Measurements from ENCODE around the gene PHF3.

PHF3 gene

GRCh38 chr6:63759605-63760105 lies 124.1 kb downstream of the PHF3 start:
- H3K4me1 ChIP-seq (ENCODE audit: control insufficient read depth, insufficient read depth, low read length) = no peaks in the 10 kb centered on the region
- no peaks in the 10 kb centered on the region for H3K9me3 ChIP-seq (ENCODE audit: control insufficient read depth, low read length)
- no peaks in the 10 kb centered on the region for H3K36me3 ChIP-seq (ENCODE audit: control insufficient read depth, insufficient read depth, low read length)
- no peaks in the 10 kb centered on the region for H3K27me3 ChIP-seq (ENCODE audit: control insufficient read depth, insufficient read depth, low read length, poor library complexity, severe bottlenecking)
- H3K27ac ChIP-seq (ENCODE audit: insufficient read depth, low read depth, low read length, poor library complexity, severe bottlenecking) = no peak overlapping the region
- no peak overlapping the region for H3K4me3 ChIP-seq (ENCODE audit: insufficient read depth, low read depth, low read length)

GRCh38 chr6:63760199-63760598 lies 124.6 kb downstream of the PHF3 start:
- H3K4me3 ChIP-seq (ENCODE audit: insufficient read depth, low read depth, low read length) = no peak overlapping the region
- no peaks in the 10 kb centered on the region for H3K36me3 ChIP-seq (ENCODE audit: control insufficient read depth, insufficient read depth, low read length)
- H3K27me3 ChIP-seq (ENCODE audit: control insufficient read depth, insufficient read depth, low read length, poor library complexity, severe bottlenecking) = no peaks in the 10 kb centered on the region
- no peaks in the 10 kb centered on the region for H3K4me1 ChIP-seq (ENCODE audit: control insufficient read depth, insufficient read depth, low read length)
- H3K9me3 ChIP-seq (ENCODE audit: control insufficient read depth, low read length) = no peaks in the 10 kb centered on the region
- H3K27ac ChIP-seq (ENCODE audit: insufficient read depth, low read depth, low read length, poor library complexity, severe bottlenecking) = no peak overlapping the region

- H3K4me1 ChIP-seq (ENCODE audit: control insufficient read depth, insufficient read depth, low read length) = no peaks in the 10 kb centered on the region
Measured at GRCh38 chr6:63764318-63764916, 128.8 kb downstream of the PHF3 start.

More at GRCh38 chr6:63764318-63764916, 128.8 kb downstream of the PHF3 start:
- no peak overlapping the region for H3K4me3 ChIP-seq (ENCODE audit: insufficient read depth, low read depth, low read length)
- H3K9me3 ChIP-seq (ENCODE audit: control insufficient read depth, low read length) = no peaks in the 10 kb centered on the region
- no CpG with 5 or more reads among the region's 4 CpGs for whole genome bisulfite sequencing, 2 experiments
- no peak overlapping the region for H3K27ac ChIP-seq (ENCODE audit: insufficient read depth, low read depth, low read length, poor library complexity, severe bottlenecking)
- no peaks in the 10 kb centered on the region for H3K27me3 ChIP-seq (ENCODE audit: control insufficient read depth, insufficient read depth, low read length, poor library complexity, severe bottlenecking)
- H3K36me3 ChIP-seq (ENCODE audit: control insufficient read depth, insufficient read depth, low read length) = no peaks in the 10 kb centered on the region

Measured in ectodermal cell (in vitro differentiated cells).